Thoracic aorta (tissue), 2 donors: ENCODE measurements around the gene STT3A. TPM values are rescaled to one million over a fixed set of nuclear protein-coding genes. Genes with fewer than 3 reads are reported as not detected.

ENCODE experiments used
- ATAC-seq: fragments of 150-250 bp; one replicate; pipeline ENCODE4 v1.8.0; 2017; ENCODE audit warnings: low read depth; ENCODE audit not compliant: insufficient number of reproducible peaks, low FRiP score
- DNase-seq: peaks from one replicate; pipeline ENCODE4 v3.0.0-alpha.2; 2020; ENCODE audit warnings: low spot score
- H3K27ac ChIP-seq, 2 donors: fragments of 200-600 bp; sonication (generic); 1 replicate in 1 of 2; 2 replicates in 1 of 2; pipeline ENCODE4 v1.5.1; 2016; ENCODE audit warnings: mild to moderate bottlenecking in 2 of 2, moderate library complexity in 2 of 2
- H3K27me3 ChIP-seq: fragments of 200-600 bp; sonication (generic); replicated peaks from 2 replicates; pipeline ENCODE4 v1.6.0; 2016; ENCODE audit warnings: mild to moderate bottlenecking; ENCODE audit not compliant: insufficient read depth
- H3K36me3 ChIP-seq: fragments of 200-600 bp; sonication (generic); one replicate; pipeline ENCODE4 v1.5.1; 2016
- H3K4me1 ChIP-seq, 2 donors: fragments of 200-600 bp; sonication (generic); 1 replicate in 1 of 2; 2 replicates in 1 of 2; pipeline versions ENCODE4 v1.5.1 to v1.6.0; 2016; ENCODE audit warnings: low read depth in 2 of 2, mild to moderate bottlenecking in 1 of 2; ENCODE audit not compliant: control insufficient read depth in 1 of 2
- H3K4me3 ChIP-seq: fragments of 200-600 bp; sonication (generic); 2 replicates; pipeline ENCODE4 v1.5.1; 2016; ENCODE audit warnings: mild to moderate bottlenecking
- H3K9me3 ChIP-seq: fragments of 200-600 bp; sonication (generic); 2 replicates; pipeline ENCODE4 v1.5.1; 2016
- total RNA-seq, 2 donors: library from RNA; depleted of rRNA; stranded (reverse); fragments of >200 nt; gene quantifications; one replicate each; pipeline versions ENCODE4 v1.1.0 to v1.2.3, GENCODE V29; 2016
- TF ChIP-seq, protein P1 (sequence below): fragments of 200-600 bp; sonication (generic); IDR thresholded peaks from one replicate; pipeline ENCODE4 v1.5.1; 2019; ENCODE audit warnings: antibody characterized with exemption

Gene STT3A
- total RNA-seq, 2 donors from 2014 or later, result 85.0 to 122 TPM

DNA sequence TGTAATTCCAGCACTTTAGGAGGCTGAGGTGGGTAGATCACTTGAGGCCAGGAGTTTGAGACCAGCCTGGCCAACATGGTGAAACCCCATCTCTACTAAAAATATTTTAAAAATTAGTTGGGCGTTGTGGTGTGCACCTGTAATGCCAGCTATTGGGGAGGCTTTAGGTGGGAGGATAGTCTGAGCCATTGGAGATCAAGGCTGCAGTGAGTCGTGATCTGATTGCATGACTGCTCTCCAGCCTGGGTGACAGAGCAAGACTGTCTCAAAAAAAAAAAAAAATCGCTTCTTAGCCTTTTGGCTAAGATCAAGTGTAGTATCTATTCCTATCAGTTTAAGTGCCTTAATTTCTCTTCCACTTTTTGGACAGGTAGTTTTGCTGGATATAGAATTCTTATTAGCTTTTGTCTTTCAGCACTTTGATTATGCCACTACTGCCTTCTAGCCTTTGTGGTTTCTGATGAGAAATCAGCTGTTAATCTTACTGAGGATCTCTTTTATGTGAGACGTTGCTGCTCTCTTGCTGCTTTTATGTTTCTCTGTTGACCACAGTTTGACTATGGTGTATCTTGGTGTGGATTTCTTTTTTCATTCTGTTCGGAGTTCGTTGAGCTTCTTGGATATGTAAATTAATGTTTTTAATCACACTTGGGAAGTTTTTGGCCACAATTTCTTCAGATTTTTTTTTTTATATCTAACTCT is 57.0 kb downstream of the STT3A start:
- Histone ChIP-seq H3K4me3 (no peak overlapping the region), H3K27me3 (no peaks in the 10 kb centered on the region)

DNA sequence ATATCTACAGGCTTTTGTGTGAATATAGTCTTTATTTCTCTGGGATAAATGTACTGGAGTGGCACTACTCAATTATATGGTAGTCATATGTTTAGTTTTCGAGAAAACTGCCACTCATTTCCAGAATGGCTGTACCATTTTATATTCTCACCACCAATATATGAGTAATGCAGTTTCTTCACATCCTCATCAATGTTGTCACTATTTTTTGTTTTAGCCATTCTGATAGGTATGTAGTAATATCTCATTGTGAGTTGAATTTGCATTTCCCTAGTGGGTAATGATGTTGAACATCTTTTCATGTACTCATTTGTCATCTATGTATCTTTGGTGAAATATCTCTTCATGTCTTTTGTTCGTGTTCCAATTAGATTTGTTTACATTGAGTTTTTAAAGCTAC is 70.0 kb downstream of the STT3A start:
- DNase-seq (no peak), ATAC-seq (no peak)
- no peaks in the 10 kb centered on the region for H3K36me3 ChIP-seq
- H3K4me3 ChIP-seq, result no peak overlapping the region
- H3K9me3 ChIP-seq, result no peaks in the 10 kb centered on the region
- TF ChIP-seq, protein P1, sequence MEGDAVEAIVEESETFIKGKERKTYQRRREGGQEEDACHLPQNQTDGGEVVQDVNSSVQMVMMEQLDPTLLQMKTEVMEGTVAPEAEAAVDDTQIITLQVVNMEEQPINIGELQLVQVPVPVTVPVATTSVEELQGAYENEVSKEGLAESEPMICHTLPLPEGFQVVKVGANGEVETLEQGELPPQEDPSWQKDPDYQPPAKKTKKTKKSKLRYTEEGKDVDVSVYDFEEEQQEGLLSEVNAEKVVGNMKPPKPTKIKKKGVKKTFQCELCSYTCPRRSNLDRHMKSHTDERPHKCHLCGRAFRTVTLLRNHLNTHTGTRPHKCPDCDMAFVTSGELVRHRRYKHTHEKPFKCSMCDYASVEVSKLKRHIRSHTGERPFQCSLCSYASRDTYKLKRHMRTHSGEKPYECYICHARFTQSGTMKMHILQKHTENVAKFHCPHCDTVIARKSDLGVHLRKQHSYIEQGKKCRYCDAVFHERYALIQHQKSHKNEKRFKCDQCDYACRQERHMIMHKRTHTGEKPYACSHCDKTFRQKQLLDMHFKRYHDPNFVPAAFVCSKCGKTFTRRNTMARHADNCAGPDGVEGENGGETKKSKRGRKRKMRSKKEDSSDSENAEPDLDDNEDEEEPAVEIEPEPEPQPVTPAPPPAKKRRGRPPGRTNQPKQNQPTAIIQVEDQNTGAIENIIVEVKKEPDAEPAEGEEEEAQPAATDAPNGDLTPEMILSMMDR, result no peak
- no peaks in the 10 kb centered on the region for H3K27me3 ChIP-seq
- H3K27ac ChIP-seq, result no peak overlapping the region
- no peaks in the 10 kb centered on the region for H3K4me1 ChIP-seq

More for the DNA sequence above, 57.0 kb downstream of the STT3A start:
- no peaks in the 10 kb centered on the region for H3K4me1 ChIP-seq
- TF ChIP-seq, protein P1, result no peak
- H3K36me3 ChIP-seq, result no peaks in the 10 kb centered on the region
- H3K9me3 ChIP-seq, result no peaks in the 10 kb centered on the region
- no peak for DNase-seq
- ATAC-seq, result no peak
- no peak overlapping the region for H3K27ac ChIP-seq

DNA sequence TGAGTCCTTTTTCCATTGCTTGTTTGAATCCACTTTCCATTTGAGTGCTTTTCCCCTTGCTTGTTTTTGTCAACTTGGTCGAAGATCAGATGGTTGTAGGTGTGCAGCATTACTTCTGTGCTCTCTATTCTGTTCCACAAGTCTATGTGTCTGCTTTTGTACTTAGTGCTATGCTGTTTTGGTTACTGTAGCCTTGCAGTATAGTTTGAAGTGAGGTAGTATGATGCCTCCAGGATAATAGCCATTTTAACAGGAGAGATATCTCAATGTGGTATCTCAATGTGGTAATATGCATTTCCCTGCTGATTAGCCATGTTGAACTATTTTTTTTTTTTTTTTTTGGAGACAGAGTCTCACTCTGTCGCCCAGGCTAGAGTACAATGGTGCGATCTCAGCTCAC is 71.3 kb downstream of the STT3A start:
- no peak for DNase-seq
- ATAC-seq, result no peak
- Histone ChIP-seq H3K36me3 (no peaks in the 10 kb centered on the region), H3K27me3 (no peaks in the 10 kb centered on the region), H3K9me3 (no peaks in the 10 kb centered on the region), H3K4me1 (no peaks in the 10 kb centered on the region), H3K27ac (no peak overlapping the region), H3K4me3 (no peak overlapping the region)
- TF ChIP-seq, protein P1, result no peak

DNA sequence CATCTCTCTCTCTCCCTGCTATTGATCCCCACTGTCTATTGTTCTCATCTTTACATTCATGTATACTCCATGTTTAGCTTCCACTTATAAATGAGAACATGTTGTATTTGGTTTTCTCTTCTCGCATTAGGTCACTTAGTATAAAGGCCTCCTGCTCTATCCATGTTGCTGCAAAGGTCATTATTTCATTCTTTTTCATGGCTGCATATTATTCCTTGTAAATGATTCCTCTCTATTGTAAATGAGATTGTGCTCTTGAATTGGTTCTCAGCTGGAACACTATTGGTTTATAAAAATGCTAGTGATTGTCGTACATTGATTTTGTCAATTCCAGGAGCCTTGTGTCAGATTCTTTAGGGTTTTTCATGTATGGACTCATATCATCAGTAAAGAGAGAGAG is 74.5 kb downstream of the STT3A start:
- Histone ChIP-seq H3K4me1 (no peaks in the 10 kb centered on the region), H3K27me3 (no peaks in the 10 kb centered on the region), H3K4me3 (no peak overlapping the region), H3K36me3 (no peaks in the 10 kb centered on the region), H3K27ac (no peak overlapping the region), H3K9me3 (no peaks in the 10 kb centered on the region)
- DNase-seq (no peak), ATAC-seq (no peak)
- TF ChIP-seq, protein P1, result no peak

DNA sequence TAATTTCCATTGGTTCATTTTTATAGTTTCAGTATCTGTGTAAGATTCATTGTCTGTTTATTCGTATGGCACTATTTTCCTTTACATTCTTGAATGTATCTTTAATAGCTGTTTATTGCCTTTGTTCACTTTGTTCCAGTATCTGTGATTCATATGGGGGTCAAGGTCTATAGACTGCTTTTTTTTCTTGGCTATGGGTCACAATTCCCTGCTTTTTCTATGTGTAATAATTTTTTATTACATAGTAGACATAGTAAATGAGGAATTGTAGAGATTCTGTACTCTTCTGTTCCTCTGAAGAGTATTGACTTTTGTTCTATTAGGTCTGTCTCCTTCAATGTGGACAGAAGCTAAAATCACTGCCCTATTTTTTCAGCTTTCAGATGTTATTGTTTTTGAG is 77.5 kb downstream of the STT3A start:
- TF ChIP-seq, protein P1, result no peak
- Histone ChIP-seq H3K9me3 (no peaks in the 10 kb centered on the region), H3K36me3 (no peaks in the 10 kb centered on the region), H3K27ac (no peak overlapping the region), H3K27me3 (no peaks in the 10 kb centered on the region), H3K4me1 (no peaks in the 10 kb centered on the region), H3K4me3 (no peak overlapping the region)
- no peak for ATAC-seq
- no peak for DNase-seq
